Measurements from ENCODE around the gene SLC7A5. TPM values are rescaled to one million over a fixed set of nuclear protein-coding genes. Genes with fewer than 3 reads are reported as not detected.

SLC7A5 gene
- total and polyA plus RNA-seq, 2 donors (not counting 3 experiments of a cell fraction or from before 2014, with no cell fraction given) = 14.1 to 29.2 TPM

DNA sequence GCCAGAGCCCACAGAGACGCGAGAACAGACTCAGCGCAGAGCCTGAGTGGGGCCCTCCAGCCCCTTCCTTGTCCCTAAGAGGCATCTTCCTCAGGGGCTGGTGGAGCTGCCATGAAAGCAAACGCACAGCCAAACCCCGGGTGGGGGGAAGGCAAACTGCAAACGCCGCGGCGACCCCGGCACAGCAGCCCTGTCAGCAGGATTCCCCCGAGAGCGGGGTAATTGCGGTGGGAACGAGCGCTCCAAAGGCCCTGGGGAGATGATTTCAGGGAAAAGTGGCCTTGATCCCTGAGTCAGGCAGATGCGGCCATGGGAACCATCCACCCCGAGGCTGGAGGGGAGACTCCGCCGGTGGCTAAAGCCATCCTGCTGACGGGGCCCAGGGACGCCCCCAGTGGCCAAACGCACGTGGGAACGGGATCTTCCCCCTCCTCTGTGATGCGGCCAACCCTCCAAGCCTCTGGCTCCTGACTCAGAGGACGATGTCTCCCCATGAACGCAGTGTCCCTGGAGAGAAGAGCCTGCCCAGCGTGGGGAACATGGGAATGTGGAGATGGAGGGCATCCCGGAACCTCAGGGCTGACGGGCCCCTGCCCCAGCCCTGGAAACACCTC is 25.1 kb downstream of the SLC7A5 start:
- Histone ChIP-seq H3K36me3 (ENCODE audit: control insufficient read depth in 2 of 2, extremely low read depth in 1 of 2, insufficient read depth in 2 of 2, low read length in 2 of 2) (peaks cover 0 to 2% of the 10 kb centered on the region in 2 experiments), H3K27me3 (ENCODE audit: control insufficient read depth in 2 of 2, insufficient read depth in 2 of 2, low read length in 2 of 2) (no peaks in the 10 kb centered on the region), H3K79me2 (ENCODE audit: control insufficient read depth, insufficient read depth, low read length) (peaks cover 65% of the 10 kb centered on the region), H3K27ac (ENCODE audit: insufficient read depth, low read depth, low read length) (no peak overlapping the region), H3K4me2 (ENCODE audit: insufficient read depth, low read length) (no peak overlapping the region), H3K9me3 (replicated peaks; ENCODE audit: control insufficient read depth, insufficient read depth, low read length) (no peaks in the 10 kb centered on the region), H3K4me3 (replicated peaks in 1 of 3; ENCODE audit: insufficient read depth in 1 of 3, low read depth in 1 of 3, low read length in 3 of 3) (no peak overlapping the region), H4K20me1 (replicated peaks; ENCODE audit: control insufficient read depth, extremely low read depth, insufficient read depth, low read length) (no peaks in the 10 kb centered on the region), H2AFZ (ENCODE audit: low read depth, low read length) (no peak overlapping the region), H3K9ac (replicated peaks; ENCODE audit: extremely low read depth, insufficient read depth, low read length) (no peak overlapping the region), H3K9me1 (replicated peaks; ENCODE audit: control insufficient read depth, extremely low read depth, insufficient read depth, low read length) (no peaks in the 10 kb centered on the region), H3K4me1 (ENCODE audit: control insufficient read depth, extremely low read depth, insufficient read depth, low read length) (peaks cover 9% of the 10 kb centered on the region)
- DNase-seq (ENCODE audit: low read depth, low spot score) (no peak), FAIRE-seq (no peak)
- dilution Hi-C loops (cut with MboI; ENCODE audit: extremely low pct_ligation_motif_present, low sequenced_read_pairs) (no loop called here), intact Hi-C loops (cut with micrococcal nuclease) (no loop called here)
- ChIA-PET CTCF (interaction anchor here (3.5 to 10.5 kb wide), 2 partner anchors 64 to 65 kb away, joined by 26 to 177 read pairs; no protein-coding TSS in a partner anchor), POLR2A (no interaction called here)
- BruUV-seq (replicated peaks) = no TSS peak
- TF ChIP-seq CTCF (IDR thresholded peaks at IDR 0.05; ENCODE audit: extremely low read depth in 1 of 2, insufficient read depth in 1 of 2, low read depth in 1 of 2, low read length in 2 of 2) (no peak), JUN (IDR thresholded peaks at IDR 0.05; ENCODE audit: borderline replicate concordance, insufficient read depth, insufficient read length, low read depth) (no peak), GATA2 (IDR thresholded peaks at IDR 0.05; ENCODE audit: insufficient read depth, insufficient read length, low read depth, low read length) (no peak), POLR2A (IDR thresholded peaks at IDR 0.05; ENCODE audit: low read depth, low read length) (no peak), FOS (IDR thresholded peaks at IDR 0.05; ENCODE audit: borderline replicate concordance, insufficient read depth, low read length) (no peak), MYC (IDR thresholded peaks at IDR 0.05; ENCODE audit: low read depth, low read length) (no peak), POLR2AphosphoS5 (IDR thresholded peaks at IDR 0.05; ENCODE audit: insufficient read depth, low read depth, low read length) (no peak), EZH2 (IDR thresholded peaks at IDR 0.05; ENCODE audit: borderline replicate concordance, low read depth, low read length, severe bottlenecking) (no peak)
- TF ChIP-seq, protein P1, sequence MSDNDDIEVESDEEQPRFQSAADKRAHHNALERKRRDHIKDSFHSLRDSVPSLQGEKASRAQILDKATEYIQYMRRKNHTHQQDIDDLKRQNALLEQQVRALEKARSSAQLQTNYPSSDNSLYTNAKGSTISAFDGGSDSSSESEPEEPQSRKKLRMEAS (IDR thresholded peaks at IDR 0.05; ENCODE audit: insufficient read depth, insufficient read length) = no peak
